Activated naive CD4-positive, alpha-beta T cell treated with anti-CD3 and anti-CD28 coated beads, Interleukin-2, amount 50 U/mL, for 72 hours (primary cell): ENCODE measurements around the gene SNX33. TPM values are rescaled to one million over a fixed set of nuclear protein-coding genes. Genes with fewer than 3 reads are reported as not detected.
"Not testable (repeated sequence)": the region's sequence is repeated elsewhere in the genome, so short reads cannot be mapped to it uniquely, and the experiment has no call there.

Source experiments
- ATAC-seq, 2 donors: fragments of 150-1000 bp; cut with Tn5 transposase; 2 replicates each; pipeline ENCODE4 v1.10.0; 2021; ENCODE audit warnings: mild to moderate bottlenecking in 2 of 2, moderate library complexity in 2 of 2
- DNase-seq, 2 donors: peaks; one replicate each; pipeline ENCODE4 v3.0.0; 2021 to 2022; ENCODE audit warnings: low spot score in 2 of 2
- H3K27ac Mint-ChIP-seq, 2 donors: one replicate each; pipeline ENCODE4 v1.8.0; 2022; ENCODE audit warnings: mild to moderate bottlenecking in 2 of 2, mixed read lengths in 2 of 2
- H3K36me3 Mint-ChIP-seq, 2 donors: one replicate each; pipeline ENCODE4 v1.8.0; 2022; ENCODE audit warnings: mixed read lengths in 2 of 2
- H3K9me3 Mint-ChIP-seq, 2 donors: one replicate each; pipeline ENCODE4 v1.8.0; 2022; ENCODE audit warnings: mixed read lengths in 2 of 2
- total RNA-seq, 2 donors: library from RNA; stranded (reverse); gene quantifications; one replicate each; pipeline ENCODE4 v1.2.3, GENCODE V29; 2022

Gene SNX33
- total RNA-seq, 2 donors from 2014 or later = 3.1 to 4.0 TPM

DNA sequence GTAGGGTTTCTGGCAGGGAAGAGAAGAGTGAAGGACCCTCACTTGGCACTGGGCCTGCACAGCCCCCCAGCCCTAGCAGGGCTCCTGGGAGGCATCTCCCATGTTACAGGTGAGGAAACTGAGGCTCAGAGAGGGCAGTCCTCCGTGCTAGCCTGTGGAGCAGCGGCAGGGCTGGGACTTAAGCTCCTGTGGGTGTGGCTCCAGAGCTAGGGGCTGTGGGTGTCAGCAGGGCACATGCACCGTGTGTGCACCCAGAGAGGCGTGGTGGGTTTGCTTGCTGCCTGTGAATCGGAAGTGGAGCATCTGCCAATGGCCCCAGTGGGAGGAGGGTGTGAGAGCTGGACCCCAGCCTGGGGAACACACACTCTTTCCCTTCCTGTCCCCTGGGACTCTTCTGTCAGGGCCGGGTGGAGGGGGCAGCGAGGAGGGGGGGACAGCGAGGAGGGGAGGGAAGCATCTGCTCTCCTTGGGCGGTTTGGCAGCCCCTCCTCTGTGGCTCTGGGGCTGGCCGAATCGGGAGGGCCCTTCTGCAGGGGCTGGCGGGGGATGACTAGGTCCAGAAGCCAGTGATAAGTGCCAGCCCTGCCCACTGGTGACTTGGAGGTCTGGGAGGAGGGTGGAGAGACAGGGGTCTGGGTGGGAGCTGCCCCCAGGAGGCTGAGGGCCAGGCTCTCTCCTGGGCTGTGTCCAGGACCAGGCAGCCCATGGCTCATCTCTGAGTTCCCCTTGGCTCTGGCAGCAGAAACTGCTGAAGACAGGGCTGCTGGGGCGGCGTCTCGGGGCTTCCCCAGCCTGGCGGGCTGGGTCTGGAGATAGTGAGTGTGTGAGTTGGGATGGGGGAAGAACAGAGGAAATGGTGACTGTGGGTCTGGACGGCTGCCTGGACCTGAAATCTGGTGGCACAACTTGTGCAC lies 52.5 kb downstream of the SNX33 start:
- DNase-seq = not testable (repeated sequence)

DNA sequence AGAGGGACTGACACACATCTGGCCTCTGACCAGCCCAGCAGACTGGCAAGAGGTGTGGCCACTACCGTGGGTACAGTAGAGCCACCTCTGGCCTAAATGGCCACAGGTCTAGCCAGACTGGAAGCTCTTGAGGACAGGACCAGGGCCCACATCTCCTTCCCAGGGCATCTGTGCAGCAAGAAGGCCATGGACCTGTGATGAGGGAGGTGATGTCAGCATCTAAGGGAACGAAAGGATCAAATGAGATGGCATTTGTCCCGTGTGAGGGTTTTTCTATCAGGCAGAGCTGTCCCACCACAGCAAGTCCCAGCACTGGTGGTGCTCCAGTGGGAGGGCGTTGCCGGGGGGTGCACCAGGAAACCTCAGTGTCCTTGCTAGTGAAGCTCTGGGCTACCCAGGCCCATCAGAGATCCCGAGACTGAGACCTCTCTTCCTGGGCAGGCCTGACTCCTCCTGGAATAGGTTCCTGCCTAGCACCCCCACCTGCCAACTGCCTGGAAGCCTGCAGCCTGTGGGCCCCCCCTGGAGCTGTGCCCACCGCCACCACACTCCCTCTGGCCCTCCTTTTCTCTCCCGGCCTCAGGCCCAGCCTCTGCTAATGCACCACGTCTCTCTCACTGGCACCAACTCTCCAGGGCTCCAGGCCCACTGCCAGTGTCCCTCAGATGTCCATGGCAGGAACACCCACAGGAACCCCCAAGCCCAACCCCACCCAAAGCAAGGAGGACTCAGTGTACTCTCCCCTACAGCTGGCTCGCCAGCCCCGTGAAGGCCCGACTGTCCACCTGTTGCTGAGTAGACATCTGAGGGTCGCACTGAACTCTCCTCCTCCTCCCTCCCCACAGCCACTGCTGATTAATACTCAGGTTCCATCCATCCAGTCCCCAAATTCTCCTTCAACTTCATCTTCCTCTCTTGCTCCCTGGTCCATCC lies 53.6 kb downstream of the SNX33 start:
- not testable (repeated sequence) for H3K36me3 Mint-ChIP-seq, ATAC-seq, H3K9me3 Mint-ChIP-seq, DNase-seq
- H3K27ac Mint-ChIP-seq = peak overlapping the region in 1 of 2 donors; percentile 65

More for the DNA sequence above, 52.5 kb downstream of the SNX33 start:
- not testable (repeated sequence) for H3K9me3 Mint-ChIP-seq, H3K36me3 Mint-ChIP-seq
- peak in 1 of 2 donors; percentile 65 for ATAC-seq
- peak overlapping the region in 1 of 2 donors; percentile 65 for H3K27ac Mint-ChIP-seq

DNA sequence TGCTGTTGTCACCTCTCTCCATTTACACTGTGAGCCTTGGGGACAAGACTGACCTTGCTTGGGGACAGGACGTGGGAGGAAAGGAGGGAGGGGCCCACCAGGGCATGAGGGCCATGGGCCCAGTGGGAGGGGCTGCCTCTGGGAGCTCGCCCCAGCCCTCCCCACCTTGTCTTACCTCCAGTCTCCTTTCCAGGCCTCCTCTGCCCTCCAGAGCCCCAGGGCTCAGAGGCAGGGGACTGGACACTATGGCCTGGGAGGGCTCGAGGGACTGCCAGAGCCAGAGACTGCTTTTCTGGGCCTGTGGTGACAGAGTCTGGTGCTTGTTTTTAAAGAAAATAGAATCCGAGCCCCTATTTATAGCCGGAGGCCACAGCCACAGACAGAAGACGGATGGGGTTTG lies 54.7 kb downstream of the SNX33 start:
- ATAC-seq (no peak), DNase-seq (no peak)
- Mint-ChIP-seq H3K9me3 (no peaks in the 10 kb centered on the region), H3K36me3 (no peaks in the 10 kb centered on the region), H3K27ac (no peak overlapping the region)

DNA sequence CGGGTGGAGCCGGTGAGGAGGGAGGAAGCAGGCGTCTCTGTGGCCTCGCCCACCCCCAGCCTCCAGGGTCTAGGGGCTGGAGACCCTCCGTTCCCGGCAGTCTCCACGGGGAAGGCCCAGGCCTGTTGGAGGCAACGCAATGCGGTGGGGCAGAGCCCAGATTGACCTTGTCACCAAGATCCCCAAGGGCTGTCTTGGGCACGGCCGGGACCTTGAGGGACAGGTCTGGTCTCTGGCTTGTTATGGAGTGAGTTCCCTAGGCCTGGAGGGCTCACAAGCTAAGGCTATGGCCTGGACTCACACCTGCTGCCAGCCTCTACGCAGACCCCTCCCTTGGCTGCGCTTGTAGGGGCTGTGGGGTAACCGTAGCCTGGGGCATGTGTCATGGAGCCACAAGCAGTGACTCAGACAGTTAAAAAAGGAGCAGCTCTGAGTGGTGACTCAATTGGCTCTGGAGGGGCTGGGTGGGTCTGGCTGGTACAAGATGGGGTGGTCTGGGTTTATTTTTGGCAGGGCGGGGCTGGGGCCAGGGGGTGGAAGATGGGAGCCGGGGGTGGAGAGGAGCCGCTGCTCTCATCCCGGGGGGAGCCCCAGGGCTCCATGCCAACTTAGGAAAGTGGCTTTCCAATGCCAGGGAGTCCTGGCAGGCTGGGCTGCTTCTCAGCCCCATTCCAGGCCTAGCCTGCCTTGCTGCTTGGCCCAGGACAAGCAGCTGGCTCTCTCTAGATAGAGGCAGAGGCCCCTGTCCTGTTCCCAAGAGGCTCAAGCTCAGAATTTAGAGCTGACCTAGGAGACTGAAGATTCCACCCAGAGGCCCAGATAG lies 55.9 kb downstream of the SNX33 start:
- peak in 1 of 2 donors; percentile 64 for ATAC-seq
- not testable (repeated sequence) for DNase-seq, H3K27ac Mint-ChIP-seq, H3K9me3 Mint-ChIP-seq, H3K36me3 Mint-ChIP-seq

DNA sequence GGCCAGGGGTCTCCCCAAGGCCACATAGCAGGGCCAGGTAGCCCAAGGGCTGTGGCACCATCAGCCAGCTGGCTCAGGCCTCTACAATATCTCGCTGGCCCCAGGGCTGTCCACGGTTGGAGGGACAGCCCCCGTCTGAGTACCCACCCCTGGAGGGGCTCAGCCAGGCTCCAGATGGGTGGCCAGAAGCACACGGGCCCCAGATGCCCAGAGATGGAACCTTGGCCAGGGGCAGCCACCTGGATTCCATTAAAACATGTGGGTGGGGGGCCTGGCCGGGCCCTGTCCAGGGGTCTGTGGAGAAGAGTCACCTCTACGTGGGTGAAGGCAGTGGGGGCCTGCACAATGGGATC lies 56.5 kb downstream of the SNX33 start:
- H3K27ac Mint-ChIP-seq = no peak overlapping the region
- ATAC-seq (no peak), DNase-seq (no peak)
- no peaks in the 10 kb centered on the region for H3K9me3 Mint-ChIP-seq
- no peaks in the 10 kb centered on the region for H3K36me3 Mint-ChIP-seq

DNA sequence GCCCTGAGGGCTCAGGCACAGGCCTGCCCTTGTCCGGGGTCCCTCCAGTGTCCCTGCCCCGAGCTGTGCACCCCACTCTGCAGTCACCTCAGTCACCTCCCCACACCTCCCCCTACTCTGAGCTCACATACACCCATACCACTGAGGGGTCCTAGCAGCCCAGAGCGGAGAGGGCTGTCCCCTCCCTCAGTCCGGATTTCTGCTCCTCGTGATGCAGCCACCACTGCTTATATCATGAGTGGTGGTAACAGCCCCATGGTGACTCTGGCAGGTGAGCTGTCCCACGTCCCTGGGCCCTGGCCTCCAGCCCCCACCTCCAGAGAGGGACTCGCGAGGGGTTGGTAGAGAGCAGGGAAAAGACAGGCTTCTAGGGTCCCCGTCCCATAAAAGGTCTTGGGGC lies 56.9 kb downstream of the SNX33 start:
- no peaks in the 10 kb centered on the region for H3K36me3 Mint-ChIP-seq
- no peaks in the 10 kb centered on the region for H3K9me3 Mint-ChIP-seq
- no peak overlapping the region for H3K27ac Mint-ChIP-seq

DNA sequence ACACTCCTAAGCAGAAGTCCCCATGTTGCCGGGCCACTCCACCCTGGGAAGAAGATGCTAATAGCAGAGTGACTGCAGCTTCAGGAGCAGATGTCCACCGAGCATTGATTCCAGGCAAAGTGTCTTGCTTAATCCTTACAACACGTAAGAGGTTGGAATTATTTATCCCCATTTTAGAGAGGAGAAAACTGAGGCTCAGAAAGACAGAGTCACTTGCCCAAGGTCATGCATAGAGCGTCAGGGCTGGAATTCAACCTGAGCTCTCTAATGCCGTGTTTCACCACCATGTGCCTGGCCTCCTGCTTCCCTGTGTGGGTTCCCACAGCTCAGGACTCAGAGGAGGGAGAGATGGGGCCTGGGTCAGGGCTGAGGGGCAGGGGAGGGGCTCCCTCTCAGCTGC lies 57.7 kb downstream of the SNX33 start:
- ATAC-seq, H3K9me3 Mint-ChIP-seq, DNase-seq, H3K36me3 Mint-ChIP-seq: not testable (repeated sequence)
- peak overlapping the region in 1 of 2 donors; percentile 34 for H3K27ac Mint-ChIP-seq

More for the DNA sequence above, 56.9 kb downstream of the SNX33 start:
- DNase-seq (no peak), ATAC-seq (no peak)

DNA sequence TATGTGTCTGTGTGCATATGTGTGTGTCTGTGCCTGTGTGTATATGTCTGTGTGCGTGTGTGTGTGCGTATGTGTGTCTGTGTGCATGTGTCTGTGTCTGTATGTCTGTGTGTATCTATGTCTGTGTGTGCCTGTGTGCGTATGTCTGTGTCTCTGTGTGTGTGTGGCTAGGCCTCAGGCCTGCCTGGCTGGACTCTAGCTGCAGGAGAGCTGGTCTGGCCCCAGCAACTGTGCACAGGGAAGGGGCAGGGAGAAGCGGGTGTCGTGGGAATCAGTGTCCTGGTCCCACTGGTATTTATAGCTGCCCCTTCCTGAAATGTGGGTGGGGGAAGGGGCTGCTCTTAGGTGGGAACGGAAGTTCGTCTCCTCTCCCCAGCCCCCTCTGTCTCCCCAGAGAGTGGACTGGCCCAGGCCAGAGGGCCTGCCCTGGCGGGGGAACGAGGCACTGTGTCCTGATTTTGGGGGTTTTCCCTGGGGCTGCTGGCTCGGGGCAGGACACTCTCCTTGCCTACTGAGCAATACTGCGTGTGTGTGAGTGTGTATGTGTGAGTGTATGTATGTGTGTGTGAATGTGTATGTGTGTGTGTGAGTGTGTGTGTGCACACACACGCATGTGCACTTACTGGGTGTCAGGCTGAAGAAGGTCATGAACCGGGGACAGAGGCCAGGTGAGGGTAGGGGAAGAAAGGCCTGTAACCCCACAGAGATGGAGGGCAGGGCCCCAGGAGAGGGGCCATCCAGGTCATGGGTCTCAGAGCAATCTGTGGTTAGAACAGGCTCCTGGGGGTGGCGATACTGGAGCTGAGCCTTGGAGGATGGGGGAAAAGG lies 58.4 kb downstream of the SNX33 start:
- DNase-seq = no peak
- H3K27ac Mint-ChIP-seq = peak overlapping the region in 1 of 2 donors; percentile 34
- no peaks in the 10 kb centered on the region for H3K9me3 Mint-ChIP-seq
- H3K36me3 Mint-ChIP-seq = no peaks in the 10 kb centered on the region
- no peak for ATAC-seq

DNA sequence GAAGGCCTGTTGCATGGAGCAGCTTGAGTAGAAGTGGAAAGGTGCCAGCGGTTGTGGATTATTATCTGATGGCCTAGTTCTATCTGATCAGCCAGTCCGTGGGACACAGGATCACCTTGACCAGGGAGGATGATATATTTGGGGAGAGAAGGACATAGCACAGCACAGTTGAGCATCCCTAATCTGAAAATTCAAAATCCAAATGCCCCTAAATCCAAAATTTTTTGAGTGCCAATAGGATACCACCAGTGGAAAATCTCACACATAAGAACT lies 58.9 kb downstream of the SNX33 start:
- ATAC-seq = no peak

DNA sequence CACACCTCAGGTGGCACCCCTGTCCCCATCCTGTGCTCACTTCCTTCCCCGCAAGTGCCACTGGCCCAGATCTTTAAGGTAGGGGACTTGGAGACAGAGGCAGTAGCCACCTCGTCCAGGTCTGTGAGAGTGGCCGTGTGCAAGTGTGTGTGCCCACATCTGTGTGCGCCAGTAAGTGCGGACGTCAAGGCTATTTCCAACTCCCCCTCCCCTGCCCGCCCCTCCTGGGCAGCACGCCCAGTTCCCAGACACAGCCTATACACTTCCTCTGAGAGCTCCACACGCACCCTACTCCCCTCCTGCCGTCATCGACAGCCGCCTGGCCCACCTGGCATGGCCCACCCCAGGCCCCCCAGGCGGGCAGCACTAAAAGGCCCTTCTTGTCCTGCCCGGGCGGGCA lies 61.7 kb downstream of the SNX33 start:
- DNase-seq, H3K36me3 Mint-ChIP-seq, ATAC-seq, H3K27ac Mint-ChIP-seq, H3K9me3 Mint-ChIP-seq: not testable (repeated sequence)

More for the DNA sequence above, 58.9 kb downstream of the SNX33 start:
- no peak for DNase-seq
- no peaks in the 10 kb centered on the region for H3K36me3 Mint-ChIP-seq
- no peaks in the 10 kb centered on the region for H3K9me3 Mint-ChIP-seq
- H3K27ac Mint-ChIP-seq = no peak overlapping the region

DNA sequence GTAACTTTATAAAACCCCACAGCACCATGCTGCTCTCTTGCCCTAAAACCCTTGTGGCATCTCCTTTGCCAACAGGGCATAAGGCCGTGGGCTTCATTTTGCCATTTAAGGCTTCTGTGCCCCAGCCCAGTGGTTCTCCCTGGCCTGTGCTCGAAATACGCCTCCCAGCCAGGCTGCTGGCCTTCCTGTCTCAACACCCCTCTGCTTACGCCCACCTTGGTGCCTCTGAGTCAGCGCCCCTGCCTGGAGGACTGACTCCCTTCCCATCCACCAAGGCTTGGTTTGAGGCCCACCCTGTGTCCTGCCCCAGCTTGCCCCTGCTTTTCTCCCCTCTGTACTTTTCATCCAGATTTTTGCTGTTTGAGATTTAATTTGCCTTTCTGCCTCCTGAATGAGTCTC lies 63.2 kb downstream of the SNX33 start:
- not testable (repeated sequence) for ATAC-seq, H3K36me3 Mint-ChIP-seq, DNase-seq, H3K27ac Mint-ChIP-seq, H3K9me3 Mint-ChIP-seq

DNA sequence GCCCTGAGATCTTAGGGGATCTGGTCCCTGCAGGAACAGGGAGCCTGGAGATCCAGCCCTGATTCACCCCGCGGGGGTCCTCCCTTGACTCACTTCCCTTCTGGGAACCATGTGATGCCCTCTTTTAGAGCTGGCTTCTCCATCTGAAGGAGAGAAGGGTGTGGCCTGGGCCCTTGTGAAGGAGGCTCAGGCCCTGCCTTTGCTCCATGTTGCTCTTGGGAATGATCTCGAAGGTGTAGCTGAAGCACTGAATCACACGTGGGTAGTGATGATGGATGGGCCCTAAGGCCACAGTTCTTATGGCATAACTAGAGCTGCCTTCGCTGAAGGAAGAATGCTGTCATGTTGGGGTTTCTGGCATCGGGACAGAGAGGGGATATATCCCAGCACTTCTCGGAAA lies 63.8 kb downstream of the SNX33 start:
- not testable (repeated sequence) for ATAC-seq, H3K36me3 Mint-ChIP-seq, H3K9me3 Mint-ChIP-seq, DNase-seq, H3K27ac Mint-ChIP-seq

Other genes with a start within 250 kb of the SNX33 start
- gene SIN3A, start 196.2 kb upstream of the SNX33 start, total RNA-seq = 100 to 1,000 TPM; 104 to 123 TPM
- gene PTPN9, start 68.6 kb upstream of the SNX33 start, total RNA-seq = 10 to 100 TPM; 11.6 to 14.4 TPM
- 10 to 100 TPM; 36.1 to 37.3 TPM for gene SNUPN, start 22.2 kb upstream of the SNX33 start, total RNA-seq
- gene IMP3, start 7.7 kb upstream of the SNX33 start, total RNA-seq = 10 to 100 TPM; 66.5 to 93.8 TPM
- not detected for gene CSPG4, start 64.9 kb downstream of the SNX33 start, total RNA-seq
- 10 to 100 TPM; 15.4 to 17.8 TPM for gene UBE2Q2, start 195.5 kb downstream of the SNX33 start, total RNA-seq